ENCODE measurements around the gene ATP8A2. TPM values are rescaled to one million over a fixed set of nuclear protein-coding genes. Genes with fewer than 3 reads are reported as not detected.

ATP8A2 gene
- total RNA-seq, 2 donors from 2014 or later, result 0.23 to 6.1 TPM

- intact Hi-C loops (cut with DNase I), result no loop called here
- Histone ChIP-seq H3K36me3 (no peaks in the 10 kb centered on the region), H3K9me3 (no peaks in the 10 kb centered on the region), H3K4me1 (replicated peaks) (no peaks in the 10 kb centered on the region), H3K27ac (no peak overlapping the region), H3K4me3 (no peak overlapping the region), H3K27me3 (replicated peaks; ENCODE audit: insufficient read depth) (no peaks in the 10 kb centered on the region)
- WGBS, result 56% methylated on average over 9 of the region's 9 CpGs
- DNase-seq (ENCODE audit: low spot score), result peak; percentile 23
- no peak for TF ChIP-seq POLR2A (IDR thresholded peaks at IDR 0.05)
- TF ChIP-seq CTCF (IDR thresholded peaks at IDR 0.05), result no peak
- TF ChIP-seq POLR2AphosphoS5 (IDR thresholded peaks at IDR 0.05), result no peak
Observed at GRCh38 chr13:25687471-25688225, 315.9 kb downstream of the ATP8A2 start.

- no peak for DNase-seq (ENCODE audit: low spot score)
- 84% methylated on average over 5 of the region's 5 CpGs for WGBS
- Histone ChIP-seq H3K4me3 (no peak overlapping the region), H3K27me3 (replicated peaks; ENCODE audit: insufficient read depth) (no peaks in the 10 kb centered on the region), H3K36me3 (no peaks in the 10 kb centered on the region), H3K4me1 (replicated peaks) (no peaks in the 10 kb centered on the region), H3K9me3 (no peaks in the 10 kb centered on the region), H3K27ac (no peak overlapping the region)
- no peak for TF ChIP-seq POLR2A (IDR thresholded peaks at IDR 0.05)
- intact Hi-C loops (cut with DNase I), result no loop called here
Observed at GRCh38 chr13:25688536-25688935, 316.8 kb downstream of the ATP8A2 start.

GRCh38 chr13:25689539-25689938, 317.8 kb downstream of the ATP8A2 start:
- H3K36me3 ChIP-seq, result no peaks in the 10 kb centered on the region
- DNase-seq (ENCODE audit: low spot score), result no peak
- H3K9me3 ChIP-seq, result no peaks in the 10 kb centered on the region
- no peak overlapping the region for H3K27ac ChIP-seq
- H3K4me3 ChIP-seq, result no peak overlapping the region
- H3K4me1 ChIP-seq (replicated peaks), result no peaks in the 10 kb centered on the region
- TF ChIP-seq POLR2A (IDR thresholded peaks at IDR 0.05), result no peak
- TF ChIP-seq POLR2AphosphoS5 (IDR thresholded peaks at IDR 0.05), result no peak
- TF ChIP-seq CTCF (IDR thresholded peaks at IDR 0.05), result no peak
- 91% methylated on average over 2 of the region's 2 CpGs for WGBS
- intact Hi-C loops (cut with DNase I), result no loop called here
- no peaks in the 10 kb centered on the region for H3K27me3 ChIP-seq (replicated peaks; ENCODE audit: insufficient read depth)

- 91% methylated on average over 2 of the region's 2 CpGs for WGBS
- H3K4me3 ChIP-seq, result no peak overlapping the region
- intact Hi-C loops (cut with DNase I), result no loop called here
- H3K4me1 ChIP-seq (replicated peaks), result no peaks in the 10 kb centered on the region
- H3K27me3 ChIP-seq (replicated peaks; ENCODE audit: insufficient read depth), result no peaks in the 10 kb centered on the region
- no peak overlapping the region for H3K27ac ChIP-seq
- DNase-seq (ENCODE audit: low spot score), result no peak
- no peaks in the 10 kb centered on the region for H3K36me3 ChIP-seq
- TF ChIP-seq POLR2AphosphoS5 (IDR thresholded peaks at IDR 0.05) (no peak), CTCF (IDR thresholded peaks at IDR 0.05) (no peak)
- H3K9me3 ChIP-seq, result no peaks in the 10 kb centered on the region
Observed at GRCh38 chr13:25690582-25690981, 318.8 kb downstream of the ATP8A2 start.

- H3K9me3 ChIP-seq, result no peaks in the 10 kb centered on the region
- WGBS, result 41% methylated on average over 2 of the region's 2 CpGs
- no peak for TF ChIP-seq CTCF (IDR thresholded peaks at IDR 0.05)
- TF ChIP-seq POLR2AphosphoS5 (IDR thresholded peaks at IDR 0.05), result no peak
- no peak for TF ChIP-seq POLR2A (IDR thresholded peaks at IDR 0.05)
Observed at GRCh38 chr13:25691654-25692053, 319.9 kb downstream of the ATP8A2 start.

More at GRCh38 chr13:25691654-25692053, 319.9 kb downstream of the ATP8A2 start:
- DNase-seq (ENCODE audit: low spot score), result no peak
- Histone ChIP-seq H3K4me1 (replicated peaks) (no peaks in the 10 kb centered on the region), H3K27ac (no peak overlapping the region), H3K27me3 (replicated peaks; ENCODE audit: insufficient read depth) (no peaks in the 10 kb centered on the region), H3K4me3 (no peak overlapping the region), H3K36me3 (no peaks in the 10 kb centered on the region)
- intact Hi-C loops (cut with DNase I), result no loop called here
